HCT116 (cell line): Measurements from ENCODE around the gene RSRC1. TPM values are rescaled to one million over a fixed set of nuclear protein-coding genes. Genes with fewer than 3 reads are reported as not detected.

Source experiments
- ATAC-seq: fragments of 200-7000 bp; cut with Tn5 transposase; 2 replicates; pipeline ENCODE4 v1.9.1; 2020; ENCODE audit warnings: mild to moderate bottlenecking, moderate library complexity
- BruUV-seq: library from RNA; stranded (reverse); fragments of 400-500 nt; replicated peaks from 2 replicates; lab custom pipeline; 2021; lab: Mats Ljungman, UMichigan
- CTCF ChIA-PET: fragments of 300-600 bp; sonication (Branson Sonifier 250); formaldehyde crosslinking; loops from one replicate; lab custom pipeline; 2021; ENCODE audit warnings: antibody characterized with exemption; lab: Charles Lee
- POLR2A ChIA-PET: fragments of 300-600, 350-600 bp; sonication (Branson Sonifier 250); formaldehyde crosslinking; loops from one replicate; lab custom pipeline; 2021; ENCODE audit warnings: antibody characterized with exemption; lab: Charles Lee
- RAD21 ChIA-PET, 2 experiments: fragments of 300-600 bp; sonication (Branson Sonifier 250); formaldehyde crosslinking; loops; one replicate each; lab custom pipeline; 2023; ENCODE audit warnings: low total read pairs in 2 of 2; ENCODE audit not compliant: uncharacterized antibody in 2 of 2, unreplicated experiment in 2 of 2, low non-redundant PET in 1 of 2; lab: Charles Lee
- DNase-seq: peaks from one replicate; pipeline ENCODE4 v3.0.0-alpha.2; 2010; ENCODE audit warnings: low read depth, low spot score
- H2AFZ ChIP-seq: fragments of 200-600 bp; shearing (Covaris generic), sonication (generic); 2 replicates; pipeline ENCODE4 v1.6.1; 2017; ENCODE audit warnings: low read depth, mixed run types, mixed read lengths, antibody characterized with exemption, low read length; ENCODE audit not compliant: poor library complexity, severe bottlenecking
- H3K27ac ChIP-seq: 2 replicates; pipeline ENCODE4 v1.5.1; 2012; ENCODE audit warnings: low read depth, low read length
- H3K27me3 ChIP-seq: fragments of 200-600 bp; sonication (generic); 2 replicates; pipeline ENCODE4 v1.6.1; 2016; ENCODE audit warnings: mixed run types, low read length, mixed read lengths; ENCODE audit not compliant: insufficient read depth
- H3K36me3 ChIP-seq, 2 experiments: fragments of 200-500 bp in 1 of 2; fragments of 200-600 bp in 1 of 2; sonication (Bioruptor generic) in 1 of 2; sonication (generic) in 1 of 2; 2 replicates each; pipeline versions ENCODE4 v1.5.1 to v1.6.1; 2014 to 2016; ENCODE audit warnings: low read length in 2 of 2, inconsistent platforms in 1 of 2, mixed read lengths in 1 of 2, mixed run types in 1 of 2; ENCODE audit not compliant: insufficient read depth in 2 of 2, control insufficient read depth in 1 of 2
- H3K4me1 ChIP-seq, 2 experiments: fragments of 200-600 bp in 1 of 2; sonication (generic) in 1 of 2; 2 replicates each; pipeline versions ENCODE4 v1.5.1 to v1.6.1; 2012 to 2017; ENCODE audit warnings: low read length in 2 of 2, inconsistent platforms in 1 of 2, mild to moderate bottlenecking in 1 of 2, mixed read lengths in 1 of 2, mixed run types in 1 of 2, moderate library complexity in 1 of 2; ENCODE audit not compliant: insufficient read depth in 2 of 2, control insufficient read depth in 1 of 2
- H3K4me2 ChIP-seq: fragments of 200-600 bp; sonication (generic); 2 replicates; pipeline ENCODE4 v1.6.1; 2017; ENCODE audit warnings: mixed run types, low read length, mixed read lengths
- H3K4me3 ChIP-seq, 2 experiments: fragments of 200-600 bp in 1 of 2; sonication (generic) in 1 of 2; replicated peaks in 1 of 2; 2 replicates each; pipeline ENCODE4 v1.5.1; 2011 to 2016; ENCODE audit warnings: low read length in 2 of 2, control low read depth in 1 of 2, low read depth in 1 of 2, mild to moderate bottlenecking in 1 of 2, mixed read lengths in 1 of 2, mixed run types in 1 of 2
- H3K79me2 ChIP-seq: fragments of 200-600 bp; sonication (generic); 2 replicates; pipeline ENCODE4 v1.6.1; 2017; ENCODE audit warnings: mild to moderate bottlenecking, mixed run types, low read length, moderate library complexity, mixed read lengths; ENCODE audit not compliant: insufficient read depth
- H3K9ac ChIP-seq: fragments of 200-600 bp; sonication (generic); 2 replicates; pipeline ENCODE4 v1.6.1; 2016; ENCODE audit warnings: low read length, mixed read lengths
- H3K9me2 ChIP-seq: fragments of 200-600 bp; sonication (generic), shearing (Covaris generic); 2 replicates; pipeline ENCODE4 v1.6.1; 2017; ENCODE audit warnings: mixed run types, mild to moderate bottlenecking, moderate library complexity; ENCODE audit not compliant: insufficient read depth
- H3K9me3 ChIP-seq, 2 experiments: fragments of 200-500 bp in 1 of 2; fragments of 200-600 bp in 1 of 2; sonication (Bioruptor generic) in 1 of 2; sonication (generic) in 1 of 2; 2 replicates each; pipeline ENCODE4 v1.6.1; 2014 to 2017; ENCODE audit warnings: low read length in 2 of 2, mixed read lengths in 2 of 2, inconsistent platforms in 1 of 2, low read depth in 1 of 2, mild to moderate bottlenecking in 1 of 2, mixed run types in 1 of 2, moderate library complexity in 1 of 2; ENCODE audit not compliant: control insufficient read depth in 1 of 2, insufficient read depth in 1 of 2
- H4K20me1 ChIP-seq: fragments of 200-600 bp; sonication (generic), shearing (Covaris generic); 2 replicates; pipeline ENCODE4 v1.6.1; 2017; ENCODE audit warnings: mixed run types, mild to moderate bottlenecking, moderate library complexity; ENCODE audit not compliant: insufficient read depth
- ATF3 ChIP-seq: IDR thresholded peaks from 2 replicates; pipeline ENCODE4 v1.6.1; 2012
- CBX3 ChIP-seq: IDR thresholded peaks from 2 replicates; pipeline ENCODE4 v1.6.1; 2012; ENCODE audit warnings: low read depth
- CEBPB ChIP-seq: IDR thresholded peaks from 2 replicates; pipeline ENCODE4 v1.6.1; 2012; ENCODE audit warnings: low read depth
- EGR1 ChIP-seq: IDR thresholded peaks from 2 replicates; pipeline ENCODE4 v1.6.1; 2012; ENCODE audit warnings: low read depth
- ELF1 ChIP-seq: IDR thresholded peaks from 2 replicates; pipeline ENCODE4 v1.6.1; 2012; ENCODE audit warnings: low read depth, borderline replicate concordance
- EZH2 ChIP-seq: fragments of 200-600 bp; sonication (generic); IDR thresholded peaks from 2 replicates; pipeline ENCODE4 v1.6.1; 2017; ENCODE audit warnings: antibody characterized with exemption, mixed run types
- EZH2phosphoT487 ChIP-seq: fragments of 200-600 bp; IDR thresholded peaks from 2 replicates; pipeline ENCODE4 v1.6.1; 2018; ENCODE audit warnings: antibody characterized with exemption, borderline replicate concordance
- FOSL1 ChIP-seq: IDR thresholded peaks from 2 replicates; pipeline ENCODE4 v1.6.1; 2012; ENCODE audit warnings: low read depth
- JUND ChIP-seq: IDR thresholded peaks from 2 replicates; pipeline ENCODE4 v1.6.1; 2012
- MAX ChIP-seq: IDR thresholded peaks from 2 replicates; pipeline ENCODE4 v1.6.1; 2012
- POLR2A ChIP-seq: IDR thresholded peaks from 2 replicates; pipeline ENCODE4 v1.7.0; 2011; ENCODE audit warnings: borderline replicate concordance; ENCODE audit not compliant: insufficient read depth, insufficient read length; ENCODE audit errors: extremely low read depth
- RAD21 ChIP-seq: IDR thresholded peaks from 2 replicates; pipeline ENCODE4 v1.6.1; 2012; ENCODE audit warnings: low read depth, mild to moderate bottlenecking
- REST ChIP-seq: IDR thresholded peaks from 2 replicates; pipeline ENCODE4 v1.6.1; 2012; ENCODE audit warnings: low read depth
- SIN3A ChIP-seq: IDR thresholded peaks from 2 replicates; pipeline ENCODE4 v1.6.1; 2012; ENCODE audit warnings: low read depth
- TCF7L2 ChIP-seq: IDR thresholded peaks from 2 replicates; pipeline ENCODE4 v1.7.0; 2011; ENCODE audit warnings: borderline replicate concordance, inconsistent platforms; ENCODE audit not compliant: insufficient read depth, insufficient read length; ENCODE audit errors: extremely low read depth
- YY1 ChIP-seq: IDR thresholded peaks from 2 replicates; pipeline ENCODE4 v1.6.1; 2011; ENCODE audit warnings: low read length, low read depth, moderate library complexity, mild to moderate bottlenecking; ENCODE audit not compliant: insufficient replicate concordance; ENCODE audit errors: extremely low read depth
- ZBTB33 ChIP-seq: IDR thresholded peaks from 2 replicates; pipeline ENCODE4 v1.6.1; 2011; ENCODE audit warnings: mild to moderate bottlenecking, low read length, moderate library complexity; ENCODE audit not compliant: insufficient replicate concordance; ENCODE audit errors: extremely low read depth
- ZFX ChIP-seq: fragments of 450-650 bp; IDR thresholded peaks from 2 replicates; pipeline ENCODE4 v1.6.1; 2017
- ZNF274 ChIP-seq: fragments of 200-500 bp; sonication (Bioruptor generic); IDR thresholded peaks from 2 replicates; pipeline ENCODE4 v1.6.1; 2014; ENCODE audit warnings: mild to moderate bottlenecking, low read depth, low read length, inconsistent platforms
- intact Hi-C: fragments of 100-400 bp; cut with micrococcal nuclease; formaldehyde crosslinking; loops from 2 replicates; pipeline ENCODE4 v1.10.0; 2022
- total RNA-seq: library from RNA; stranded (reverse); gene quantifications from one replicate; pipeline ENCODE4 v1.2.1, GENCODE V29; 2021; ENCODE audit not compliant: unreplicated experiment

RSRC1 gene
- total RNA-seq, 1 experiment from 2014 or later, result 37.1 TPM

GRCh38 chr3:158273656-158274055 lies 163.8 kb downstream of the RSRC1 start:
- BruUV-seq, result no TSS peak
- Histone ChIP-seq H3K27ac (no peak overlapping the region), H2AFZ (no peak overlapping the region), H3K36me3 (no peaks in the 10 kb centered on the region), H4K20me1 (no peaks in the 10 kb centered on the region), H3K27me3 (no peaks in the 10 kb centered on the region), H3K4me3 (no peak overlapping the region), H3K4me1 (no peaks in the 10 kb centered on the region), H3K9me3 (no peaks in the 10 kb centered on the region), H3K79me2 (no peaks in the 10 kb centered on the region; the same call in 1 of the 2 replicates), H3K9ac (no peak overlapping the region), H3K9me2 (no peaks in the 10 kb centered on the region; the same call in 1 of the 2 replicates), H3K4me2 (no peak overlapping the region)
- CTCF ChIA-PET, result no interaction called here
- intact Hi-C loops, result no loop called here
- TF ChIP-seq JUND (no peak), EGR1 (no peak), FOSL1 (no peak), RAD21 (no peak), SIN3A (no peak), REST (no peak), CEBPB (no peak), ZNF274 (no peak), POLR2A (no peak), EZH2 (no peak), MAX (no peak), ZBTB33 (no peak), TCF7L2 (no peak), EZH2phosphoT487 (no peak), YY1 (no peak), ATF3 (no peak), ELF1 (no peak), ZFX (no peak), CBX3 (no peak)
- ATAC-seq (no peak), DNase-seq (no peak)
- RAD21 ChIA-PET, result no interaction called here
- POLR2A ChIA-PET, result no interaction called here
